HG02943 (cell line): Measurements from ENCODE around the gene OR11H12.
"Not testable (repeated sequence)": the region's sequence is repeated elsewhere in the genome, so short reads cannot be mapped to it uniquely, and the experiment has no call there.

Source experiments
- ATAC-seq: cut with Tn5 transposase; IDR thresholded peaks from one replicate; pipeline ENCODE4 v1.9.1; 2021; ENCODE audit warnings: mild to moderate bottlenecking, low read depth, moderate library complexity; ENCODE audit not compliant: unreplicated experiment

The OR11H12 gene

GRCh38 chr14:18600817-18601216 lies at the start of gene OR11H12:
TSS of gene OR11H12 (plus strand) at chr14:18601117. CDS start at chr14:18601117, 0 bp downstream.
- ATAC-seq: not testable (repeated sequence)

DNA sequence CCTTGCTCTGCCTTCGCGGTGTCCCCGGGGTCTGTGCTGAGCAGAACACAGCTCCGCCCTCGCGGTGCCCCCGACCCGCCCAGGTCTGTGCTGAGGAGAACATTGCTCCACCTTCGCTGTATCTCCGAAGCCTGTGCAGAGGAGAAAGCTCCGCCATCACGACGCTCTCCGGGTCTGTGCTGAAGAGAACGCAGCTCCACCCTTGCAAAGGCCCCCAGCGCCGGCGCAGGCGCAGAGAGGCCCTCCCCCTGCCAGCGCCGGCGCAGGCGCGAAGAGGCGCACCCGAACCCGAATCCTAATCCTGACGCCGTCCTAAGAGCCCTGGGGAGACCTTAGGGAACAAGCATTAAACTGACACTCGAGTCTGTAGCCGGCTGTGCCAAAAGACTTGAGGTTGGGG lies 18.0 kb upstream of the OR11H12 start:
- ATAC-seq: not testable (repeated sequence)

- ATAC-seq: not testable (repeated sequence)
Observed at GRCh38 chr14:18626610-18627213, 25.8 kb downstream of the OR11H12 start.

DNA sequence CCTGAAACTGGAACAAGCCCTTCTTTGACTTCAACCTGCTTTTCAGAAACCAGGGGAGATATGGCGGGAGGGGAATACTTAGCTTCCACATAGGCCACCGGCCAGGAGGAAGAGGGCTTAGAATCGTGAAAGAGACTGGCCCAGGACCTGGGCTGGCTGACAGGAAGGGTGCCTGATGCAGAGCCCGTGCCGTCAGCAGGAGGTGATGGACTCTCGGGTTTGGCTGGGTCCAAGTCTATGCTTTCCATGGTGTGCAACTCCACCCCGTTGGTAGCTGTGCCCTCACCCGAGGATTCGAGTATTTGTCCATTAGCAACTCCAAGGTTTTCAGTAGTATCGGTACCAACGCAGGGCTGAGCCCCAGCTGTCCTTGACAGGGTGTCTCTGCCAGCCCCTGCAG lies 35.1 kb downstream of the OR11H12 start:
- ATAC-seq: not testable (repeated sequence)

- not testable (repeated sequence) for ATAC-seq
Observed at GRCh38 chr14:18638032-18638431, 37.1 kb downstream of the OR11H12 start.

DNA sequence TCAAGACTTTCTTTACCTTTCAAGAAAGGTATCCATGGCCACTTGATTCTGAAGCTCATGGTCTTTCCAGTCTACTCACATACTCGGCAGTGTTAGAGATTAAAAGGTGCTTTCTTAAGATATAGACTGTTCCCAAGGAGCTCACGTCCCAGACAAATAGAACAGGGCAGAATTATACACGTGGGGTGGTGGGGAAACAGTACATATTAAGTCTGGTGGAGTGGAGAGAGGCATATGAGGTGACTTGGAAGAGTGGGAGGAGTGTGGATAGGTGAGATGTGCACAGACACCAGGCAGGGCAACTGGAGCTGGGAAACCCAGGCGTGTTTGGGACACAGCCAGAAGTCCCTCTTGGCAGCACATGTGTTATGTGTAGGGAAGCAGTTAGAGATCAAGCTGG lies 37.9 kb downstream of the OR11H12 start:
- not testable (repeated sequence) for ATAC-seq

DNA sequence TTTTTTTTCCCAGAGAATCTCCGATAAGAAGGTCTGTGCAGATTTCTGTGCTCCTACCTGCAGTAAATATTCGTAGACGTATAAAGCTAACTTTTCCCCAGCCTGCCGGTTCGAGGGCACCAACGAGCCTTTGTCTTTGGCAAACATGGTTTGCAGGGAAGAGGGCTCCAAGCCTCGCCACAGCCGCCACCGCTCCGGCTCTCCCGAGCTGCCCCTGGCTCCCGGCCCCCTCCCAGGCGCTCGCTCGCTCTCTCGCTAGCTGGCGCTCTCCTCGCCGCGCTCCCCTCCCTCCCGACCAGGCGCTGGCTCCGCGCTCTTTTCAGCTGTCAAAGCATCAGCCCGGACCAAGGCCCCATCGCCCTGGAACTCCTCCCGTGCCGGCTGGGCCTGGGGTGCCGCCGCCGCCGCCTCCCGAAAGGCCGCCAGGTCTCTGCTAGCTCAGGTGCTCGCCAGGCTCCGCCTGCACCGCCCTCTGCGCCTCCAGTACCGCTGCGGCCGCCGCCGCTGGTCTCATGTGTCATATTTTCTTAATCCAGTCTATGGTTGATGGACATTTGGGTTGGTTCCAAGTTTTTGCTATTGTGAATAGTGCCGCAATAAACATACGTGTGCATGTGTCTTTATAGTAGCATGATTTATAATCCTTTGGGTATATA lies 45.3 kb downstream of the OR11H12 start:
- not testable (repeated sequence) for ATAC-seq
